Activated CD4-positive, alpha-beta memory T cell treated with anti-CD3 and anti-CD28 coated beads, Interleukin-2, amount 10 ng/mL, durations not matched to agents 7 days and 5 days (primary cell): ENCODE measurements around the gene NAALADL2. TPM values are rescaled to one million over a fixed set of nuclear protein-coding genes. Genes with fewer than 3 reads are reported as not detected.
"Not testable (repeated sequence)": the region's sequence is repeated elsewhere in the genome, so short reads cannot be mapped to it uniquely, and the experiment has no call there.

Source experiments
- CTCF ChIA-PET: fragments of 350-600 bp; sonication (Branson Sonifier 250); formaldehyde crosslinking; loops from one replicate; lab custom pipeline; 2021; ENCODE audit warnings: antibody characterized with exemption, inconsistent platforms; lab: Charles Lee
- POLR2A ChIA-PET: fragments of 350-600 bp; sonication (Branson Sonifier 250); formaldehyde crosslinking; loops from one replicate; lab custom pipeline; 2021; ENCODE audit warnings: antibody characterized with exemption; lab: Charles Lee
- DNase-seq: peaks from one replicate; pipeline ENCODE4 v3.0.0-alpha.2; 2020
- H3K27ac Mint-ChIP-seq: one replicate; pipeline ENCODE4 v1.8.0; 2021; ENCODE audit warnings: mild to moderate bottlenecking, mixed read lengths
- H3K27me3 Mint-ChIP-seq: one replicate; pipeline ENCODE4 v1.8.0; 2021; ENCODE audit warnings: mixed read lengths
- H3K36me3 Mint-ChIP-seq: one replicate; pipeline ENCODE4 v1.8.0; 2021; ENCODE audit warnings: low read depth, mixed read lengths
- H3K4me1 Mint-ChIP-seq: one replicate; pipeline ENCODE4 v1.8.0; 2021; ENCODE audit warnings: mixed read lengths
- H3K4me3 Mint-ChIP-seq: one replicate; pipeline ENCODE4 v1.8.0; 2021; ENCODE audit warnings: mild to moderate bottlenecking, mixed read lengths
- H3K9me3 Mint-ChIP-seq: one replicate; pipeline ENCODE4 v1.8.0; 2021; ENCODE audit warnings: mixed read lengths
- total RNA-seq, 2 experiments: library from RNA; stranded (reverse); gene quantifications; one replicate each; pipeline ENCODE4 v1.2.3, GENCODE V29; 2021

Gene NAALADL2
- total RNA-seq, 2 experiments from 2014 or later: not detected

GRCh38 chr3:175397372-175397771 is 538.2 kb downstream of the NAALADL2 start:
- Mint-ChIP-seq H3K4me3 (no peak overlapping the region), H3K36me3 (no peaks in the 10 kb centered on the region), H3K4me1 (no peaks in the 10 kb centered on the region), H3K27me3 (no peaks in the 10 kb centered on the region), H3K9me3 (peaks cover 5% of the 10 kb centered on the region), H3K27ac (no peak overlapping the region)
- no peak for DNase-seq
- ChIA-PET CTCF (no interaction called here), POLR2A (no interaction called here)

- Mint-ChIP-seq H3K9me3 (peaks cover 3% of the 10 kb centered on the region), H3K36me3 (no peaks in the 10 kb centered on the region), H3K4me3 (no peak overlapping the region), H3K4me1 (no peaks in the 10 kb centered on the region), H3K27me3 (no peaks in the 10 kb centered on the region), H3K27ac (no peak overlapping the region)
- ChIA-PET CTCF (no interaction called here), POLR2A (no interaction called here)
- DNase-seq: no peak
Measured at GRCh38 chr3:175398676-175399075, 539.5 kb downstream of the NAALADL2 start.

- no peak overlapping the region for H3K4me3 Mint-ChIP-seq
- CTCF ChIA-PET: no interaction called here
- no peaks in the 10 kb centered on the region for H3K27me3 Mint-ChIP-seq
- H3K36me3 Mint-ChIP-seq: no peaks in the 10 kb centered on the region
- H3K27ac Mint-ChIP-seq: no peak overlapping the region
- POLR2A ChIA-PET: no interaction called here
- peaks cover 3% of the 10 kb centered on the region for H3K9me3 Mint-ChIP-seq
- no peaks in the 10 kb centered on the region for H3K4me1 Mint-ChIP-seq
- DNase-seq: no peak
Measured at GRCh38 chr3:175399156-175399840, 540.2 kb downstream of the NAALADL2 start.

GRCh38 chr3:175404027-175404426 is 544.9 kb downstream of the NAALADL2 start:
- POLR2A ChIA-PET: no interaction called here
- H3K9me3 Mint-ChIP-seq: no peaks in the 10 kb centered on the region
- H3K27me3 Mint-ChIP-seq: no peaks in the 10 kb centered on the region
- H3K36me3 Mint-ChIP-seq: no peaks in the 10 kb centered on the region
- H3K4me3 Mint-ChIP-seq: no peak overlapping the region
- no peaks in the 10 kb centered on the region for H3K4me1 Mint-ChIP-seq
- no peak overlapping the region for H3K27ac Mint-ChIP-seq
- CTCF ChIA-PET: no interaction called here
- DNase-seq: no peak

- H3K27me3 Mint-ChIP-seq: no peaks in the 10 kb centered on the region
- H3K36me3 Mint-ChIP-seq: no peaks in the 10 kb centered on the region
- POLR2A ChIA-PET: no interaction called here
- no peaks in the 10 kb centered on the region for H3K4me1 Mint-ChIP-seq
- DNase-seq: no peak
- no peak overlapping the region for H3K4me3 Mint-ChIP-seq
- CTCF ChIA-PET: no interaction called here
- no peaks in the 10 kb centered on the region for H3K9me3 Mint-ChIP-seq
- no peak overlapping the region for H3K27ac Mint-ChIP-seq
Measured at GRCh38 chr3:175404621-175405020, 545.5 kb downstream of the NAALADL2 start.

- ChIA-PET POLR2A (no interaction called here), CTCF (no interaction called here)
- Mint-ChIP-seq H3K27me3 (no peaks in the 10 kb centered on the region), H3K27ac (no peak overlapping the region), H3K4me1 (no peaks in the 10 kb centered on the region), H3K9me3 (no peaks in the 10 kb centered on the region), H3K36me3 (no peaks in the 10 kb centered on the region), H3K4me3 (no peak overlapping the region)
- DNase-seq: no peak
Measured at GRCh38 chr3:175410251-175410650, 551.1 kb downstream of the NAALADL2 start.

GRCh38 chr3:175411405-175411804 is 552.3 kb downstream of the NAALADL2 start:
- H3K27me3 Mint-ChIP-seq: no peaks in the 10 kb centered on the region
- no peak overlapping the region for H3K27ac Mint-ChIP-seq

GRCh38 chr3:175411946-175412345 is 552.8 kb downstream of the NAALADL2 start:
- Mint-ChIP-seq H3K27ac (no peak overlapping the region), H3K9me3 (no peaks in the 10 kb centered on the region), H3K36me3 (no peaks in the 10 kb centered on the region), H3K27me3 (no peaks in the 10 kb centered on the region), H3K4me1 (no peaks in the 10 kb centered on the region), H3K4me3 (no peak overlapping the region)
- POLR2A ChIA-PET: no interaction called here
- CTCF ChIA-PET: no interaction called here
- DNase-seq: no peak

More at GRCh38 chr3:175411405-175411804, 552.3 kb downstream of the NAALADL2 start:
- Mint-ChIP-seq H3K36me3 (no peaks in the 10 kb centered on the region), H3K9me3 (no peaks in the 10 kb centered on the region), H3K4me3 (no peak overlapping the region), H3K4me1 (no peaks in the 10 kb centered on the region)
- ChIA-PET POLR2A (no interaction called here), CTCF (no interaction called here)
- no peak for DNase-seq

- POLR2A ChIA-PET: no interaction called here
- Mint-ChIP-seq H3K9me3 (no peaks in the 10 kb centered on the region), H3K27me3 (no peaks in the 10 kb centered on the region), H3K36me3 (no peaks in the 10 kb centered on the region), H3K27ac (no peak overlapping the region), H3K4me3 (no peak overlapping the region), H3K4me1 (no peaks in the 10 kb centered on the region)
- CTCF ChIA-PET: no interaction called here
- DNase-seq: no peak
Measured at GRCh38 chr3:175413926-175414325, 554.8 kb downstream of the NAALADL2 start.

GRCh38 chr3:175416600-175416999 is 557.5 kb downstream of the NAALADL2 start:
- Mint-ChIP-seq H3K36me3 (no peaks in the 10 kb centered on the region), H3K9me3 (no peaks in the 10 kb centered on the region), H3K4me3 (no peak overlapping the region), H3K4me1 (no peaks in the 10 kb centered on the region), H3K27me3 (no peaks in the 10 kb centered on the region), H3K27ac (no peak overlapping the region)
- DNase-seq: no peak
- CTCF ChIA-PET: no interaction called here
- POLR2A ChIA-PET: no interaction called here

- Mint-ChIP-seq H3K9me3 (no peaks in the 10 kb centered on the region), H3K27ac (no peak overlapping the region), H3K36me3 (no peaks in the 10 kb centered on the region), H3K4me3 (no peak overlapping the region), H3K27me3 (no peaks in the 10 kb centered on the region), H3K4me1 (no peaks in the 10 kb centered on the region)
- ChIA-PET POLR2A (no interaction called here), CTCF (no interaction called here)
- no peak for DNase-seq
Measured at GRCh38 chr3:175417426-175417825, 558.3 kb downstream of the NAALADL2 start.

- Mint-ChIP-seq H3K27me3 (no peaks in the 10 kb centered on the region), H3K9me3 (no peaks in the 10 kb centered on the region), H3K4me3 (no peak overlapping the region), H3K27ac (no peak overlapping the region), H3K4me1 (no peaks in the 10 kb centered on the region), H3K36me3 (no peaks in the 10 kb centered on the region)
- no peak for DNase-seq
- POLR2A ChIA-PET: no interaction called here
- CTCF ChIA-PET: no interaction called here
Measured at GRCh38 chr3:175421902-175422301, 562.8 kb downstream of the NAALADL2 start.

GRCh38 chr3:175422744-175423143 is 563.6 kb downstream of the NAALADL2 start:
- DNase-seq: no peak
- no peak overlapping the region for H3K4me3 Mint-ChIP-seq
- no peaks in the 10 kb centered on the region for H3K4me1 Mint-ChIP-seq
- H3K9me3 Mint-ChIP-seq: no peaks in the 10 kb centered on the region
- no peaks in the 10 kb centered on the region for H3K36me3 Mint-ChIP-seq
- CTCF ChIA-PET: interaction anchor here (0.8 kb wide), 1 partner anchor 79 kb away, joined by 3 read pairs; no protein-coding TSS in a partner anchor
- POLR2A ChIA-PET: no interaction called here
- no peak overlapping the region for H3K27ac Mint-ChIP-seq
- H3K27me3 Mint-ChIP-seq: no peaks in the 10 kb centered on the region

GRCh38 chr3:175423848-175424247 is 564.7 kb downstream of the NAALADL2 start:
- H3K4me1 Mint-ChIP-seq, H3K27ac Mint-ChIP-seq, H3K36me3 Mint-ChIP-seq, H3K9me3 Mint-ChIP-seq, DNase-seq, POLR2A ChIA-PET, H3K27me3 Mint-ChIP-seq, H3K4me3 Mint-ChIP-seq, CTCF ChIA-PET: not testable (repeated sequence)
